Measurements from ENCODE around the gene ABCB10.
"Not testable (repeated sequence)": the region's sequence is repeated elsewhere in the genome, so short reads cannot be mapped to it uniquely, and the experiment has no call there.

The ABCB10 gene

GRCh38 chr1:229563701-229564100, 5.2 kb upstream of the ABCB10 start:
- H3K79me2 ChIP-seq (ENCODE audit: insufficient read depth, low read length): 0 out of 2 replicates have a peak, but pooled peaks cover 2% of the 10 kb centered on the region
- DNase-seq (no peak), ATAC-seq (ENCODE audit: insufficient read depth, low read depth) (no peak)
- peaks cover 12% of the 10 kb centered on the region for H3K4me1 ChIP-seq (ENCODE audit: insufficient read depth, low read length)
- H3K9me3 ChIP-seq (ENCODE audit: insufficient read depth, low read length, severe bottlenecking): no peaks in the 10 kb centered on the region
- no peak overlapping the region for H2AFZ ChIP-seq (ENCODE audit: low read depth, low read length)
- H3K36me3 ChIP-seq (ENCODE audit: insufficient read depth, low read length): no peaks in the 10 kb centered on the region
- H3K9ac ChIP-seq (ENCODE audit: low read depth, low read length): no peak overlapping the region
- no peaks in the 10 kb centered on the region for H3K27me3 ChIP-seq (ENCODE audit: insufficient read depth, low read length, poor library complexity)
- H4K20me1 ChIP-seq (ENCODE audit: insufficient read depth, low read length): no peaks in the 10 kb centered on the region
- H3K4me2 ChIP-seq (ENCODE audit: insufficient read depth, low read length): no peak overlapping the region
- no peak overlapping the region for H3K4me3 ChIP-seq (ENCODE audit: low read depth in 1 of 2, low read length in 2 of 2)
- H3K27ac ChIP-seq (ENCODE audit: low read length): no peak overlapping the region
- no peak for TF ChIP-seq CTCF (IDR thresholded peaks at IDR 0.05; ENCODE audit: borderline replicate concordance, extremely low read depth, low read length, poor library complexity, severe bottlenecking)
- TF ChIP-seq EZH2 (IDR thresholded peaks at IDR 0.05; ENCODE audit: borderline replicate concordance, low read depth, low read length, severe bottlenecking): no peak

GRCh38 chr1:229563241-229563640, 4.7 kb upstream of the ABCB10 start:
- Histone ChIP-seq H3K9ac (ENCODE audit: low read depth, low read length) (no peak overlapping the region), H3K4me2 (ENCODE audit: insufficient read depth, low read length) (no peak overlapping the region), H2AFZ (ENCODE audit: low read depth, low read length) (no peak overlapping the region)

GRCh38 chr1:229562686-229563085, 4.2 kb upstream of the ABCB10 start:
- H3K4me2 ChIP-seq (ENCODE audit: insufficient read depth, low read length): no peak overlapping the region
- H3K27ac ChIP-seq (ENCODE audit: low read length): no peak overlapping the region
- no peaks in the 10 kb centered on the region; the same call in 1 of the 2 replicates for H3K36me3 ChIP-seq (ENCODE audit: insufficient read depth, low read length)
- DNase-seq (no peak), ATAC-seq (ENCODE audit: insufficient read depth, low read depth) (no peak)
- no peak overlapping the region for H2AFZ ChIP-seq (ENCODE audit: low read depth, low read length)
- peaks cover 13% of the 10 kb centered on the region for H3K4me1 ChIP-seq (ENCODE audit: insufficient read depth, low read length)
- no peak overlapping the region for H3K4me3 ChIP-seq (ENCODE audit: low read depth in 1 of 2, low read length in 2 of 2)
- H3K9ac ChIP-seq (ENCODE audit: low read depth, low read length): no peak overlapping the region
- no peaks in the 10 kb centered on the region for H3K9me3 ChIP-seq (ENCODE audit: insufficient read depth, low read length, severe bottlenecking)
- H3K79me2 ChIP-seq (ENCODE audit: insufficient read depth, low read length): peaks cover 10% of the 10 kb centered on the region
- no peaks in the 10 kb centered on the region for H3K27me3 ChIP-seq (ENCODE audit: insufficient read depth, low read length, poor library complexity)
- H4K20me1 ChIP-seq (ENCODE audit: insufficient read depth, low read length): no peaks in the 10 kb centered on the region
- TF ChIP-seq EZH2 (IDR thresholded peaks at IDR 0.05; ENCODE audit: borderline replicate concordance, low read depth, low read length, severe bottlenecking) (no peak), CTCF (IDR thresholded peaks at IDR 0.05; ENCODE audit: borderline replicate concordance, extremely low read depth, low read length, poor library complexity, severe bottlenecking) (no peak)

More at GRCh38 chr1:229563241-229563640, 4.7 kb upstream of the ABCB10 start:
- peaks cover 12% of the 10 kb centered on the region for H3K4me1 ChIP-seq (ENCODE audit: insufficient read depth, low read length)
- H3K27me3 ChIP-seq (ENCODE audit: insufficient read depth, low read length, poor library complexity): no peaks in the 10 kb centered on the region
- ATAC-seq (ENCODE audit: insufficient read depth, low read depth) (no peak), DNase-seq (no peak)
- peaks cover 5% of the 10 kb centered on the region for H3K79me2 ChIP-seq (ENCODE audit: insufficient read depth, low read length)
- H3K9me3 ChIP-seq (ENCODE audit: insufficient read depth, low read length, severe bottlenecking): no peaks in the 10 kb centered on the region
- no peak overlapping the region for H3K27ac ChIP-seq (ENCODE audit: low read length)
- H3K36me3 ChIP-seq (ENCODE audit: insufficient read depth, low read length): no peaks in the 10 kb centered on the region; the same call in 1 of the 2 replicates
- H3K4me3 ChIP-seq (ENCODE audit: low read depth in 1 of 2, low read length in 2 of 2): no peak overlapping the region
- TF ChIP-seq EZH2 (IDR thresholded peaks at IDR 0.05; ENCODE audit: borderline replicate concordance, low read depth, low read length, severe bottlenecking) (no peak), CTCF (IDR thresholded peaks at IDR 0.05; ENCODE audit: borderline replicate concordance, extremely low read depth, low read length, poor library complexity, severe bottlenecking) (no peak)
- no peaks in the 10 kb centered on the region for H4K20me1 ChIP-seq (ENCODE audit: insufficient read depth, low read length)

- H3K36me3 ChIP-seq (ENCODE audit: insufficient read depth, low read length): no peaks in the 10 kb centered on the region; the same call in 1 of the 2 replicates
- H3K4me3 ChIP-seq (ENCODE audit: low read depth in 1 of 2, low read length in 2 of 2): no peak overlapping the region
- TF ChIP-seq CTCF (IDR thresholded peaks at IDR 0.05; ENCODE audit: borderline replicate concordance, extremely low read depth, low read length, poor library complexity, severe bottlenecking): no peak
- no peak for TF ChIP-seq EZH2 (IDR thresholded peaks at IDR 0.05; ENCODE audit: borderline replicate concordance, low read depth, low read length, severe bottlenecking)
- ATAC-seq (ENCODE audit: insufficient read depth, low read depth) (no peak), DNase-seq (no peak)
- H3K27me3 ChIP-seq (ENCODE audit: insufficient read depth, low read length, poor library complexity): no peaks in the 10 kb centered on the region
- no peaks in the 10 kb centered on the region; the same call in 1 of the 2 replicates for H4K20me1 ChIP-seq (ENCODE audit: insufficient read depth, low read length)
- no peaks in the 10 kb centered on the region for H3K9me3 ChIP-seq (ENCODE audit: insufficient read depth, low read length, severe bottlenecking)
- no peak overlapping the region for H3K9ac ChIP-seq (ENCODE audit: low read depth, low read length)
- H3K27ac ChIP-seq (ENCODE audit: low read length): no peak overlapping the region
- no peak overlapping the region for H3K4me2 ChIP-seq (ENCODE audit: insufficient read depth, low read length)
- peaks cover 28% of the 10 kb centered on the region for H3K4me1 ChIP-seq (ENCODE audit: insufficient read depth, low read length)
- H3K79me2 ChIP-seq (ENCODE audit: insufficient read depth, low read length): peaks cover 26% of the 10 kb centered on the region
- no peak overlapping the region for H2AFZ ChIP-seq (ENCODE audit: low read depth, low read length)
These were observed 2.6 kb upstream of the ABCB10 start for GRCh38 chr1:229561141-229561540.

GRCh38 chr1:229560124-229560523, 1.6 kb upstream of the ABCB10 start:
- H2AFZ ChIP-seq (ENCODE audit: low read depth, low read length); ATAC-seq (ENCODE audit: insufficient read depth, low read depth); H4K20me1 ChIP-seq (ENCODE audit: insufficient read depth, low read length); H3K27me3 ChIP-seq (ENCODE audit: insufficient read depth, low read length, poor library complexity); H3K9ac ChIP-seq (ENCODE audit: low read depth, low read length); H3K36me3 ChIP-seq (ENCODE audit: insufficient read depth, low read length); H3K9me3 ChIP-seq (ENCODE audit: insufficient read depth, low read length, severe bottlenecking); DNase-seq; H3K27ac ChIP-seq (ENCODE audit: low read length); H3K4me3 ChIP-seq (ENCODE audit: low read depth in 1 of 2, low read length in 2 of 2): not testable (repeated sequence)
- Histone ChIP-seq H3K79me2 (ENCODE audit: insufficient read depth, low read length) (peaks cover 36% of the 10 kb centered on the region), H3K4me2 (ENCODE audit: insufficient read depth, low read length) (peak overlapping the region; percentile 19; the same call in 1 of the 2 replicates), H3K4me1 (ENCODE audit: insufficient read depth, low read length) (peaks cover 37% of the 10 kb centered on the region)

All from DND-41 (cell line).